OCI-LY3 (cell line): Measurements from ENCODE around the gene SPA17.

Experiments used
- H2AFZ ChIP-seq: fragments of 200-600, 300-600 bp; shearing (Covaris generic); 2 replicates; pipeline ENCODE4 v1.6.0; 2014; ENCODE audit warnings: antibody characterized with exemption, low read depth, low read length
- H3K27ac ChIP-seq: fragments of 200-600, 300-600 bp; sonication (generic); 2 replicates; pipeline ENCODE4 v1.5.1; 2014; ENCODE audit warnings: mild to moderate bottlenecking, low read length, moderate library complexity, mixed read lengths
- H3K27me3 ChIP-seq: fragments of 200-600, 300-600 bp; sonication (generic); 2 replicates; pipeline ENCODE4 v1.6.1; 2014; ENCODE audit warnings: low read depth, low read length, mixed read lengths
- H3K36me3 ChIP-seq: fragments of 200-600, 300-600 bp; sonication (generic); replicated peaks from 2 replicates; pipeline ENCODE3; 2014; ENCODE audit warnings: low read depth, low read length, mixed read lengths
- H3K4me1 ChIP-seq: fragments of 300-600, 200-600 bp; sonication (generic); 2 replicates; pipeline ENCODE4 v1.6.1; 2014; ENCODE audit warnings: low read length, mixed read lengths
- H3K4me2 ChIP-seq: fragments of 200-600, 300-600 bp; sonication (generic); 2 replicates; pipeline ENCODE4 v1.6.1; 2014; ENCODE audit warnings: low read length, mixed read lengths
- H3K4me3 ChIP-seq: fragments of 300-600, 200-600 bp; sonication (generic); 2 replicates; pipeline ENCODE4 v1.5.1; 2014; ENCODE audit warnings: antibody characterized with exemption, mild to moderate bottlenecking, low read length, moderate library complexity
- H3K79me2 ChIP-seq: fragments of 300-600, 200-600 bp; shearing (Covaris generic); 2 replicates; pipeline ENCODE4 v1.6.1; 2014; ENCODE audit warnings: mild to moderate bottlenecking, low read length, mixed read lengths
- H3K9ac ChIP-seq: fragments of 300-600, 200-600 bp; shearing (Covaris generic); 2 replicates; pipeline ENCODE4 v1.6.0; 2014; ENCODE audit warnings: mild to moderate bottlenecking, low read length, moderate library complexity
- H3K9me3 ChIP-seq: fragments of 200-600, 300-600 bp; shearing (Covaris generic); 2 replicates; pipeline ENCODE4 v1.6.1; 2014; ENCODE audit warnings: low read length, mixed read lengths; ENCODE audit not compliant: insufficient read depth
- H4K20me1 ChIP-seq: fragments of 200-600, 300-600 bp; sonication (generic); 2 replicates; pipeline ENCODE4 v1.6.1; 2016; ENCODE audit warnings: low read length, mixed read lengths; ENCODE audit not compliant: insufficient read depth
- EZH2phosphoT487 ChIP-seq: fragments of 200-600 bp; shearing (Covaris generic); IDR thresholded peaks from 2 replicates; pipeline ENCODE4 v1.6.1; 2018; ENCODE audit warnings: antibody characterized with exemption, mixed run types, low read depth
- TF ChIP-seq, protein P1 (sequence below): fragments of 200-600, 300-600 bp; sonication (generic); IDR thresholded peaks from 2 replicates; pipeline ENCODE4 v1.5.1; 2014; ENCODE audit warnings: antibody characterized with exemption, low read length, low read depth

The SPA17 gene

DNA sequence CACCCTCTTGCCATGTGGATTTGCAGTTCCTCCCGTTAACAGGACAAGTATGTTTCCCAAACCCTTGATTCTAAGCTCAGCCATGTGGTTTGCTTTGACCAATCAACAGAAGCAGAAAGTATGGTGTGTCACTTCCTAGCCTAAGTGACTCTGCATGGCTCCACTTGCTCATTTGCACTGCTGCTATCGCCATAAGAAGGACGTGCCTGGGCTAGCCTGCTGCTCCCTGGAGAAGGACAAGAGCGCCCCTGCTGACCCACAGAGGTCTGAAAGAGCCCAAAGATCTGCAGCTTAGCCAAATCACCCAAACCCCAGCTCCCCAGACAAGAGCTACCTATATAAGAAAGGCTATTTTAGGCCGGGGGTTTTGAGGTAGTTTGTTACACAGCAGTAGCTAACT lies 33.0 kb upstream of the SPA17 start:
- Histone ChIP-seq H3K4me3 (no peak overlapping the region), H3K4me1 (peaks cover 13% of the 10 kb centered on the region), H3K36me3 (peaks cover 22% of the 10 kb centered on the region), H3K9me3 (no peaks in the 10 kb centered on the region), H4K20me1 (no peaks in the 10 kb centered on the region; the same call in 1 of the 2 replicates), H3K9ac (no peak overlapping the region), H3K4me2 (no peak overlapping the region), H3K27me3 (no peaks in the 10 kb centered on the region), H2AFZ (no peak overlapping the region), H3K27ac (no peak overlapping the region), H3K79me2 (no peaks in the 10 kb centered on the region)
- TF ChIP-seq, protein P1, sequence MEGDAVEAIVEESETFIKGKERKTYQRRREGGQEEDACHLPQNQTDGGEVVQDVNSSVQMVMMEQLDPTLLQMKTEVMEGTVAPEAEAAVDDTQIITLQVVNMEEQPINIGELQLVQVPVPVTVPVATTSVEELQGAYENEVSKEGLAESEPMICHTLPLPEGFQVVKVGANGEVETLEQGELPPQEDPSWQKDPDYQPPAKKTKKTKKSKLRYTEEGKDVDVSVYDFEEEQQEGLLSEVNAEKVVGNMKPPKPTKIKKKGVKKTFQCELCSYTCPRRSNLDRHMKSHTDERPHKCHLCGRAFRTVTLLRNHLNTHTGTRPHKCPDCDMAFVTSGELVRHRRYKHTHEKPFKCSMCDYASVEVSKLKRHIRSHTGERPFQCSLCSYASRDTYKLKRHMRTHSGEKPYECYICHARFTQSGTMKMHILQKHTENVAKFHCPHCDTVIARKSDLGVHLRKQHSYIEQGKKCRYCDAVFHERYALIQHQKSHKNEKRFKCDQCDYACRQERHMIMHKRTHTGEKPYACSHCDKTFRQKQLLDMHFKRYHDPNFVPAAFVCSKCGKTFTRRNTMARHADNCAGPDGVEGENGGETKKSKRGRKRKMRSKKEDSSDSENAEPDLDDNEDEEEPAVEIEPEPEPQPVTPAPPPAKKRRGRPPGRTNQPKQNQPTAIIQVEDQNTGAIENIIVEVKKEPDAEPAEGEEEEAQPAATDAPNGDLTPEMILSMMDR, result no peak
- no peak for TF ChIP-seq EZH2phosphoT487

DNA sequence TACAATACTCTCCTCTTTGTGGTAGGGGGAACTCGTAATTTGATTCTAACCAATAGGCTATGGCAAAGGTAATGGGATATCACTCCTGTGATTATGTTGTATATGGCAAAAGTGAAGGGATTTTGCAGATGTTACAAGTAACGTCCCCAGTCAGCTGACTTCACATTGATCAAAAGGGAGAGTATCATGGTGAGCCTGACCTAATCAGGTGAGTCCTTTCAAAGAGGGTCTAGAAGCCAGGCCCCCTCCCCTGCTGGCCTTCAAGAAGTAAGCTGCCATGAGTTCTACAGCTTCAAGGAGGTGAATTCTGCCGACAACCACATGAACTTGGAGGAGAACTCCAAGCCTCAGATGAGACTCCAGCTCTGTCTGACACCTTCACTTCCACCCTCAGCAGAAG lies 31.1 kb upstream of the SPA17 start:
- Histone ChIP-seq H2AFZ (no peak overlapping the region), H4K20me1 (no peaks in the 10 kb centered on the region), H3K9me3 (no peaks in the 10 kb centered on the region), H3K36me3 (peaks cover 9% of the 10 kb centered on the region), H3K9ac (no peak overlapping the region), H3K4me3 (no peak overlapping the region), H3K27me3 (no peaks in the 10 kb centered on the region), H3K79me2 (no peaks in the 10 kb centered on the region), H3K4me1 (peaks cover 24% of the 10 kb centered on the region), H3K4me2 (no peak overlapping the region), H3K27ac (no peak overlapping the region)
- TF ChIP-seq, protein P1, result no peak
- no peak for TF ChIP-seq EZH2phosphoT487

DNA sequence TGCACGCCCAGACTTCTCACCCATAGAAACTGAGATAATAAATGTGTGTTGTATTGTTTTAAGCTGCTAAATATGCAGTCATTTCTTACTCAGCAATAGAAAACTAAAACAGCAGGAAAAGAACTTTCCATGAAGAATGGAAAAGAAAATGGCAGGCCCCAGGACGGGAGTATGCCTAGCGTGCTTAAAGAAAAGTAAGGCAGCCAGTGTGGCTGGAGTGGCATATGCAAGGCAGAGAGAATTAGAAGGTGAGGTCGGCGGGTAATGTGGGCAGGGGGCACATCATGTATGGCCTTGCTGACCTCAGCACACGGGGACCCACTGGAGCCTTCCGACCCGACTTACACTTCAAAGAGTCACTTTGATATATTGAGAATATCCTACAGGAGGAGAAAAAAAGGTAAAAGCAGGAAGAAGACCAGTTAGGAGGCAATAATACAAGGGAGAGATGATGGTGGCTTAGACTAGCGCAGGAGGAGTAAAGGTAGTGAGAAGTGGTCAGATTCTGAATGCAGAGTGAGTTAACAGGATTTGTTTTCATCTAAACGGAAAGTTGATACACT lies 30.6 kb upstream of the SPA17 start:
- Histone ChIP-seq H4K20me1 (no peaks in the 10 kb centered on the region), H3K4me3 (no peak overlapping the region), H3K9ac (no peak overlapping the region), H3K4me2 (no peak overlapping the region), H3K27me3 (no peaks in the 10 kb centered on the region), H2AFZ (no peak overlapping the region), H3K4me1 (peaks cover 24% of the 10 kb centered on the region), H3K36me3 (peaks cover 9% of the 10 kb centered on the region), H3K9me3 (no peaks in the 10 kb centered on the region), H3K79me2 (no peaks in the 10 kb centered on the region), H3K27ac (no peak overlapping the region)
- TF ChIP-seq EZH2phosphoT487, result no peak
- TF ChIP-seq, protein P1, result no peak

DNA sequence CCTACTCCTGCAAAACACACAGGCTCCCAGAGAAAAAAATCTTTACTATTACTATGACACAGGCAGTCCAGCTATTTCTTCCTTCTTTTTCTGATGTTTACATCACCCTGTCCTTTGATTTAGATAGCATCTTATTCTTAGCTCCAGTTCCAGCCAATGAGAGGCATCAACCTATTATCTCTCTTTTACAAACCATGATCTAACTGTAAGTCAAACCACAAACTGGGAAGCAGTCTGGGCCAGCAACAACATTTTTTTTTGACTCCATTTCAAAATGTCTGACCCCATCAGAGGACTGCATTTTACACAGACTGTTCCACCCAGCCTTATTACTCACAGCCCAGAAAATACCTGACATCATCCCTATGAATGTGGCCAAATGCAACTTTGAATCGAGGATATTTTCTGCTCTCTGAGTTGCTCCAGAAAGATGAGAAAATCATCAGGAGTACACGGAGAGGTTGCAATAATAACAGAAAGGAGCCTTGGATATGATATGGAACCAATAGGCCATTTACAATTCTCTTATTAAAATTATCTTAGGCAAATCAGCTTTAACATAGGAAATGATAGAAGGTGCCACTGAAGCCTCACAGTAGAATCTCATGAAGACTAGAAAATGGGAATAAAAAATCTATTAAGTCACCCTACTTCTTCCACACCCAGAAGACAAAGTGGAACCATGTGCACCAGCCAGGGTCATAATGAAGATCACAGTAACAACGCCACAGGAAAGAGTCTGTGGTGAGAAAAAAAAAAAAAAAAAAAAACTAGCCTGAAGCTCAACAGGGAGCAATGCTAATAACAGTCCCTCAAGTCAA lies 29.9 kb upstream of the SPA17 start:
- Histone ChIP-seq H3K9ac (no peak overlapping the region), H3K36me3 (peaks cover 5% of the 10 kb centered on the region), H3K9me3 (no peaks in the 10 kb centered on the region), H3K27me3 (no peaks in the 10 kb centered on the region), H4K20me1 (no peaks in the 10 kb centered on the region), H3K27ac (no peak overlapping the region), H3K4me1 (peaks cover 24% of the 10 kb centered on the region), H3K4me3 (no peak overlapping the region), H3K4me2 (peak overlapping the region; percentile 94), H2AFZ (no peak overlapping the region), H3K79me2 (no peaks in the 10 kb centered on the region)
- TF ChIP-seq, protein P1, result no peak
- TF ChIP-seq EZH2phosphoT487, result no peak
